H9 (cell line): ENCODE data around the gene HMCN1. TPM values are rescaled to one million over a fixed set of nuclear protein-coding genes. Genes with fewer than 3 reads are reported as not detected.

Experiments
- DNase-seq: peaks from one replicate; pipeline ENCODE4 v3.0.0-alpha.2; 2017
- H2AFZ ChIP-seq: one replicate; pipeline ENCODE4 v1.6.1; 2013; ENCODE audit warnings: mild to moderate bottlenecking, low read length, control low read depth, moderate library complexity
- H2AK5ac ChIP-seq: 2 replicates; pipeline ENCODE4 v1.6.1; 2013; ENCODE audit warnings: low read length, control low read depth, mixed read lengths; ENCODE audit not compliant: insufficient read length
- H2BK120ac ChIP-seq: one replicate; pipeline ENCODE4 v1.6.1; 2013; ENCODE audit warnings: low read depth, mild to moderate bottlenecking, low read length, control low read depth, inconsistent platforms; ENCODE audit not compliant: poor library complexity, severe bottlenecking
- H2BK12ac ChIP-seq: 2 replicates; pipeline ENCODE4 v1.6.1; 2013; ENCODE audit warnings: low read length, control low read depth, mixed read lengths, low read depth; ENCODE audit not compliant: insufficient read length
- H2BK15ac ChIP-seq: 2 replicates; pipeline ENCODE4 v1.6.1; 2013; ENCODE audit warnings: low read depth, low read length, control low read depth
- H2BK20ac ChIP-seq: one replicate; pipeline ENCODE4 v1.6.1; 2013; ENCODE audit warnings: low read depth, mild to moderate bottlenecking, low read length, control low read depth, inconsistent platforms; ENCODE audit not compliant: poor library complexity, severe bottlenecking
- H2BK5ac ChIP-seq: 2 replicates; pipeline ENCODE4 v1.6.1; 2013; ENCODE audit warnings: low read length, control low read depth, mixed read lengths; ENCODE audit not compliant: insufficient read length
- H3K14ac ChIP-seq: 2 replicates; pipeline ENCODE4 v1.6.1; 2013; ENCODE audit warnings: low read length, control low read depth; ENCODE audit not compliant: insufficient read depth
- H3K18ac ChIP-seq: 2 replicates; pipeline ENCODE4 v1.6.1; 2013; ENCODE audit warnings: low read depth, mild to moderate bottlenecking, mixed read lengths, low read length, control low read depth; ENCODE audit not compliant: insufficient read length
- H3K23ac ChIP-seq: 2 replicates; pipeline ENCODE4 v1.6.1; 2013; ENCODE audit warnings: low read length, control low read depth, mixed read lengths, low read depth; ENCODE audit not compliant: insufficient read length
- H3K23me2 ChIP-seq: 2 replicates; pipeline ENCODE4 v1.6.1; 2013; ENCODE audit warnings: low read depth, mild to moderate bottlenecking, mixed read lengths, low read length, control low read depth; ENCODE audit not compliant: insufficient read length, poor library complexity, severe bottlenecking
- H3K27ac ChIP-seq: 2 replicates; pipeline ENCODE4 v1.5.1; 2013; ENCODE audit warnings: low read length, control low read depth, mixed read lengths, low read depth; ENCODE audit not compliant: insufficient read length
- H3K27me3 ChIP-seq: 2 replicates; pipeline ENCODE4 v1.6.1; 2013; ENCODE audit warnings: low read length, control low read depth, inconsistent platforms; ENCODE audit not compliant: insufficient read depth
- H3K4ac ChIP-seq: 2 replicates; pipeline ENCODE4 v1.6.1; 2013; ENCODE audit warnings: low read depth, mild to moderate bottlenecking, control low read depth, inconsistent platforms, low read length, moderate library complexity
- H3K4me1 ChIP-seq: 2 replicates; pipeline ENCODE4 v1.6.1; 2013; ENCODE audit warnings: low read length, control low read depth, inconsistent platforms; ENCODE audit not compliant: insufficient read depth
- H3K4me2 ChIP-seq: 2 replicates; pipeline ENCODE4 v1.6.1; 2013; ENCODE audit warnings: low read length, control low read depth, mixed read lengths; ENCODE audit not compliant: insufficient read length, insufficient read depth
- H3K56ac ChIP-seq: 2 replicates; pipeline ENCODE4 v1.6.1; 2013; ENCODE audit warnings: low read depth, mild to moderate bottlenecking, mixed read lengths, low read length, control low read depth; ENCODE audit not compliant: insufficient read length
- H3K79me1 ChIP-seq: 2 replicates; pipeline ENCODE4 v1.6.1; 2013; ENCODE audit warnings: low read depth, mild to moderate bottlenecking, moderate library complexity, low read length, control low read depth, inconsistent platforms; ENCODE audit not compliant: insufficient read depth, poor library complexity, severe bottlenecking
- H3K79me2 ChIP-seq: 2 replicates; pipeline ENCODE4 v1.6.1; 2013; ENCODE audit warnings: low read length, control low read depth, inconsistent platforms; ENCODE audit not compliant: insufficient read depth
- H3K9ac ChIP-seq: 2 replicates; pipeline ENCODE4 v1.6.1; 2013; ENCODE audit warnings: low read length, control low read depth, mixed read lengths; ENCODE audit not compliant: insufficient read length; ENCODE audit errors: extremely low read depth
- H3K9me3 ChIP-seq: one replicate; pipeline ENCODE4 v1.6.1; 2013; ENCODE audit warnings: low read depth, low read length, inconsistent platforms; ENCODE audit not compliant: control insufficient read depth
- H3T11ph ChIP-seq: one replicate; pipeline ENCODE4 v1.6.1; 2013; ENCODE audit warnings: mild to moderate bottlenecking, low read length, control low read depth, inconsistent platforms
- H4K20me1 ChIP-seq: one replicate; pipeline ENCODE4 v1.6.1; 2013; ENCODE audit not compliant: control insufficient read depth, insufficient read length, insufficient read depth
- H4K5ac ChIP-seq: 2 replicates; pipeline ENCODE4 v1.6.1; 2013; ENCODE audit warnings: low read depth, mild to moderate bottlenecking, mixed read lengths, low read length, control low read depth; ENCODE audit not compliant: insufficient read length
- H4K8ac ChIP-seq: replicated peaks from 2 replicates; pipeline ENCODE4 v1.6.1; 2013; ENCODE audit warnings: low read length, control low read depth, mixed read lengths, low read depth; ENCODE audit not compliant: insufficient read length
- H4K91ac ChIP-seq: 2 replicates; pipeline ENCODE4 v1.6.1; 2013; ENCODE audit warnings: low read depth, mild to moderate bottlenecking, moderate library complexity, mixed read lengths, low read length, control low read depth; ENCODE audit not compliant: insufficient read length
- H3K27ac Mint-ChIP-seq, 3 experiments: 2 replicates in 2 of 3; 3 replicates in 1 of 3; pipeline ENCODE4 v1.8.0; 2020 to 2021; ENCODE audit warnings: mixed read lengths in 3 of 3, mild to moderate bottlenecking in 1 of 3, moderate library complexity in 1 of 3
- H3K27me3 Mint-ChIP-seq: 2 replicates; pipeline ENCODE4 v1.8.0; 2021; ENCODE audit warnings: low read depth, mild to moderate bottlenecking, moderate library complexity, mixed read lengths
- H3K36me3 Mint-ChIP-seq, 3 experiments: 2 replicates in 2 of 3; 3 replicates in 1 of 3; pipeline ENCODE4 v1.8.0; 2020 to 2021; ENCODE audit warnings: low read depth in 3 of 3, mixed read lengths in 3 of 3; ENCODE audit not compliant: insufficient read depth in 1 of 3
- H3K4me1 Mint-ChIP-seq, 2 experiments: 2 replicates each; pipeline ENCODE4 v1.8.0; 2020; ENCODE audit warnings: mixed read lengths in 2 of 2
- H3K4me3 Mint-ChIP-seq, 2 experiments: 2 replicates in 1 of 2; 3 replicates in 1 of 2; pipeline ENCODE4 v1.8.0; 2020 to 2021; ENCODE audit warnings: mild to moderate bottlenecking in 2 of 2, mixed read lengths in 2 of 2, moderate library complexity in 1 of 2
- H3K9me3 Mint-ChIP-seq, 2 experiments: 2 replicates in 1 of 2; 3 replicates in 1 of 2; pipeline ENCODE4 v1.8.0; 2020; ENCODE audit warnings: mild to moderate bottlenecking in 2 of 2, mixed read lengths in 2 of 2, moderate library complexity in 1 of 2
- WGBS: extraction: QIAGEN DNeasy Blood & Tissue Kit; methylation state at CpG from one replicate; pipeline ENCODE4 v1.1.7; 2013; ENCODE audit warnings: missing lambda C conversion rate, low lambda C conversion rate, mixed read lengths; ENCODE audit not compliant: insufficient read length; ENCODE audit errors: extremely low coverage; 5-methylcytosine and 5-hydroxymethylcytosine counted together
- total RNA-seq: library from RNA; stranded (reverse); gene quantifications from 2 replicates; pipeline ENCODE4 v1.2.1, GENCODE V29; 2021
- TF ChIP-seq, protein P1 (sequence below): fragments of 200-600 bp; sonication (generic); conservative IDR thresholded peaks from 3 replicates; pipeline ENCODE4 v1.8.0; 2021; ENCODE audit warnings: antibody characterized with exemption, mild to moderate bottlenecking

Gene HMCN1
- total RNA-seq, 1 experiment from 2014 or later = 3.3 TPM

- Mint-ChIP-seq H3K9me3 (no peaks in the 10 kb centered on the region; a peak in 1 of 5 replicates), H3K27ac (no peak overlapping the region), H3K27me3 (no peaks in the 10 kb centered on the region), H3K4me1 (no peaks in the 10 kb centered on the region), H3K4me3 (no peak overlapping the region), H3K36me3 (no peaks in the 10 kb centered on the region)
- no peak overlapping the region for H3K9ac ChIP-seq
- WGBS = no CpG with 5 or more reads among the region's 3 CpGs
- no peak overlapping the region for H2BK120ac ChIP-seq
- no peaks in the 10 kb centered on the region for H3K4me1 ChIP-seq
- no peak overlapping the region for H3K27ac ChIP-seq
- H3K56ac ChIP-seq = no peak overlapping the region
- H2AFZ ChIP-seq = no peak overlapping the region
- no peak overlapping the region for H3K14ac ChIP-seq
- H3K79me2 ChIP-seq = no peaks in the 10 kb centered on the region
- no peaks in the 10 kb centered on the region for H3K23me2 ChIP-seq
- H2BK5ac ChIP-seq = no peak overlapping the region
- H2AK5ac ChIP-seq = no peak overlapping the region
- no peak overlapping the region for H3T11ph ChIP-seq
- H2BK20ac ChIP-seq = no peak overlapping the region
- no peaks in the 10 kb centered on the region for H3K9me3 ChIP-seq
- no peak overlapping the region for H4K8ac ChIP-seq
- H4K91ac ChIP-seq = no peak overlapping the region
- no peaks in the 10 kb centered on the region for H3K79me1 ChIP-seq
- TF ChIP-seq, protein P1, sequence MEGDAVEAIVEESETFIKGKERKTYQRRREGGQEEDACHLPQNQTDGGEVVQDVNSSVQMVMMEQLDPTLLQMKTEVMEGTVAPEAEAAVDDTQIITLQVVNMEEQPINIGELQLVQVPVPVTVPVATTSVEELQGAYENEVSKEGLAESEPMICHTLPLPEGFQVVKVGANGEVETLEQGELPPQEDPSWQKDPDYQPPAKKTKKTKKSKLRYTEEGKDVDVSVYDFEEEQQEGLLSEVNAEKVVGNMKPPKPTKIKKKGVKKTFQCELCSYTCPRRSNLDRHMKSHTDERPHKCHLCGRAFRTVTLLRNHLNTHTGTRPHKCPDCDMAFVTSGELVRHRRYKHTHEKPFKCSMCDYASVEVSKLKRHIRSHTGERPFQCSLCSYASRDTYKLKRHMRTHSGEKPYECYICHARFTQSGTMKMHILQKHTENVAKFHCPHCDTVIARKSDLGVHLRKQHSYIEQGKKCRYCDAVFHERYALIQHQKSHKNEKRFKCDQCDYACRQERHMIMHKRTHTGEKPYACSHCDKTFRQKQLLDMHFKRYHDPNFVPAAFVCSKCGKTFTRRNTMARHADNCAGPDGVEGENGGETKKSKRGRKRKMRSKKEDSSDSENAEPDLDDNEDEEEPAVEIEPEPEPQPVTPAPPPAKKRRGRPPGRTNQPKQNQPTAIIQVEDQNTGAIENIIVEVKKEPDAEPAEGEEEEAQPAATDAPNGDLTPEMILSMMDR = no peak
- H3K27me3 ChIP-seq = no peaks in the 10 kb centered on the region
- no peak overlapping the region for H2BK15ac ChIP-seq
- no peak overlapping the region for H4K5ac ChIP-seq
- DNase-seq = no peak
- no peak overlapping the region for H3K18ac ChIP-seq
- no peak overlapping the region for H3K4me2 ChIP-seq
- no peak overlapping the region for H3K23ac ChIP-seq
- no peak overlapping the region for H2BK12ac ChIP-seq
- no peaks in the 10 kb centered on the region for H4K20me1 ChIP-seq
- H3K4ac ChIP-seq = no peak overlapping the region
Observed at GRCh38 chr1:186195377-186195931, 461.3 kb downstream of the HMCN1 start.
